Type B pancreatic cell (in vitro differentiated cells): ENCODE data around the gene CAPZA2. TPM values are rescaled to one million over a fixed set of nuclear protein-coding genes. Genes with fewer than 3 reads are reported as not detected.
A peak's percentile ranks its signal among the peaks of the same experiment; 100 is the strongest.

ENCODE experiments used
- DNase-seq: peaks from one replicate; pipeline ENCODE4 v3.0.0; 2021; ENCODE audit warnings: mixed read lengths; ENCODE audit not compliant: unreplicated experiment; ENCODE audit errors: extremely low spot score
- H3K27ac Mint-ChIP-seq: 2 replicates; pipeline ENCODE4 v1.8.0; 2021; ENCODE audit warnings: mild to moderate bottlenecking, mixed read lengths
- H3K27me3 Mint-ChIP-seq: 2 replicates; pipeline ENCODE4 v1.8.0; 2021; ENCODE audit warnings: mixed read lengths
- H3K36me3 Mint-ChIP-seq: 2 replicates; pipeline ENCODE4 v1.8.0; 2021; ENCODE audit warnings: mixed read lengths
- H3K4me1 Mint-ChIP-seq: one replicate; pipeline ENCODE4 v1.8.0; 2021; ENCODE audit warnings: mixed read lengths; ENCODE audit not compliant: unreplicated experiment
- H3K4me3 Mint-ChIP-seq: 2 replicates; pipeline ENCODE4 v1.8.0; 2021; ENCODE audit warnings: mild to moderate bottlenecking, mixed read lengths
- H3K9me3 Mint-ChIP-seq: 2 replicates; pipeline ENCODE4 v1.8.0; 2021; ENCODE audit warnings: mixed read lengths
- total RNA-seq: library from RNA; stranded (reverse); gene quantifications from 2 replicates; pipeline ENCODE4 v1.2.1, GENCODE V29; 2021; ENCODE audit warnings: low replicate concordance
- TF ChIP-seq, protein P1 (sequence below): fragments of 200-600 bp; sonication (generic); conservative IDR thresholded peaks from 2 replicates; pipeline ENCODE4 v1.5.0; 2021; ENCODE audit warnings: antibody characterized with exemption, mild to moderate bottlenecking

Gene CAPZA2
- total RNA-seq, 1 donor from 2014 or later = 167 TPM

- peak overlapping the region; percentile 53 for H3K27ac Mint-ChIP-seq
- H3K9me3 Mint-ChIP-seq = peaks cover 4% of the 10 kb centered on the region
- H3K27me3 Mint-ChIP-seq = no peaks in the 10 kb centered on the region
- DNase-seq = no peak
- TF ChIP-seq, protein P1, sequence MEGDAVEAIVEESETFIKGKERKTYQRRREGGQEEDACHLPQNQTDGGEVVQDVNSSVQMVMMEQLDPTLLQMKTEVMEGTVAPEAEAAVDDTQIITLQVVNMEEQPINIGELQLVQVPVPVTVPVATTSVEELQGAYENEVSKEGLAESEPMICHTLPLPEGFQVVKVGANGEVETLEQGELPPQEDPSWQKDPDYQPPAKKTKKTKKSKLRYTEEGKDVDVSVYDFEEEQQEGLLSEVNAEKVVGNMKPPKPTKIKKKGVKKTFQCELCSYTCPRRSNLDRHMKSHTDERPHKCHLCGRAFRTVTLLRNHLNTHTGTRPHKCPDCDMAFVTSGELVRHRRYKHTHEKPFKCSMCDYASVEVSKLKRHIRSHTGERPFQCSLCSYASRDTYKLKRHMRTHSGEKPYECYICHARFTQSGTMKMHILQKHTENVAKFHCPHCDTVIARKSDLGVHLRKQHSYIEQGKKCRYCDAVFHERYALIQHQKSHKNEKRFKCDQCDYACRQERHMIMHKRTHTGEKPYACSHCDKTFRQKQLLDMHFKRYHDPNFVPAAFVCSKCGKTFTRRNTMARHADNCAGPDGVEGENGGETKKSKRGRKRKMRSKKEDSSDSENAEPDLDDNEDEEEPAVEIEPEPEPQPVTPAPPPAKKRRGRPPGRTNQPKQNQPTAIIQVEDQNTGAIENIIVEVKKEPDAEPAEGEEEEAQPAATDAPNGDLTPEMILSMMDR = no peak
- no peaks in the 10 kb centered on the region for H3K36me3 Mint-ChIP-seq
- H3K4me1 Mint-ChIP-seq = peaks cover 14% of the 10 kb centered on the region
- peak overlapping the region; percentile 51 for H3K4me3 Mint-ChIP-seq
Measured at GRCh38 chr7:116859323-116859722, 3.1 kb upstream of the CAPZA2 start.

- no peaks in the 10 kb centered on the region for H3K27me3 Mint-ChIP-seq
- no peaks in the 10 kb centered on the region for H3K36me3 Mint-ChIP-seq
- H3K4me3 Mint-ChIP-seq = peak overlapping the region; percentile 92
- no peak for DNase-seq
- H3K9me3 Mint-ChIP-seq = peaks cover 4% of the 10 kb centered on the region
- peaks cover 13% of the 10 kb centered on the region for H3K4me1 Mint-ChIP-seq
- peak overlapping the region; percentile 71 for H3K27ac Mint-ChIP-seq
- TF ChIP-seq, protein P1 = no peak
Measured at GRCh38 chr7:116861717-116862116, 670 bp upstream of the CAPZA2 start.

- H3K27ac Mint-ChIP-seq = peak overlapping the region; percentile 97
- peaks cover 4% of the 10 kb centered on the region for H3K36me3 Mint-ChIP-seq
- H3K9me3 Mint-ChIP-seq = no peaks in the 10 kb centered on the region
- TF ChIP-seq, protein P1 = no peak
- H3K4me1 Mint-ChIP-seq = peaks cover 13% of the 10 kb centered on the region
- no peak for DNase-seq
- no peaks in the 10 kb centered on the region for H3K27me3 Mint-ChIP-seq
- peak overlapping the region; percentile 100 for H3K4me3 Mint-ChIP-seq
Measured at GRCh38 chr7:116862951-116863670, 724 bp downstream of the CAPZA2 start.

DNA sequence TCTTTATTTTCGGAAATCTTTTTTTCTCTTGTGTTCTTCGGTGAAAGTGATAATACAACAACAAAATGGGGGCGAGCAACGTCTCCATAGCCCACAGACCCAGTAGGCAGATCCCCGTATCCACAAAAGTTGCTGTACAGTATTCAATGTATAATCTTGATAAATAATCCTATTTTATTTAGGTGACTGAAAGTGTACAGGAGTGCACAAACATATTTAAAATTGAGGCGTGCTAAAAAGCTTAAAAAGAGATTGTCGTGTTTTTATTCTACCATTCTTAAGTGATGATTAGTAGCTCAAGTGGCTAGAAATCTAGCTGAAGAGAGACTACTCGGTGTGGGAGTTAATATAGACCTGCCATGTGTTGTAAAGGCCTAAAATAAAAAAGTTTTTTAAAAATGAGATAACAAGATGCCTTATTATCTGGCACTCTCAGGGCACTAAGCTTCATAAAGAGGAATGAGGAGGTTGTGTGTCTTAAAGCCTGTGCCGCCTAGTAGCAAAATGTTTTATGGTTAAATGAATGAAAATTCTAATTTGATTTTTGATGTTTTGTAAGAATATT lies 1.6 kb downstream of the CAPZA2 start:
- Mint-ChIP-seq H3K9me3 (no peaks in the 10 kb centered on the region), H3K4me3 (peak overlapping the region; percentile 100), H3K27ac (peak overlapping the region; percentile 97), H3K27me3 (no peaks in the 10 kb centered on the region), H3K4me1 (peaks cover 13% of the 10 kb centered on the region), H3K36me3 (peaks cover 4% of the 10 kb centered on the region)
- TF ChIP-seq, protein P1 = no peak
- no peak for DNase-seq

GRCh38 chr7:116871061-116871700 lies 8.8 kb downstream of the CAPZA2 start:
- no peak overlapping the region for H3K27ac Mint-ChIP-seq
- no peak overlapping the region for H3K4me3 Mint-ChIP-seq

More at GRCh38 chr7:116871061-116871700, 8.8 kb downstream of the CAPZA2 start:
- Mint-ChIP-seq H3K9me3 (no peaks in the 10 kb centered on the region), H3K4me1 (peaks cover 16% of the 10 kb centered on the region), H3K27me3 (no peaks in the 10 kb centered on the region), H3K36me3 (peaks cover 9% of the 10 kb centered on the region)
- TF ChIP-seq, protein P1 = no peak
- no peak for DNase-seq
